ENCODE data around the gene KIF6.

KIF6 gene

DNA sequence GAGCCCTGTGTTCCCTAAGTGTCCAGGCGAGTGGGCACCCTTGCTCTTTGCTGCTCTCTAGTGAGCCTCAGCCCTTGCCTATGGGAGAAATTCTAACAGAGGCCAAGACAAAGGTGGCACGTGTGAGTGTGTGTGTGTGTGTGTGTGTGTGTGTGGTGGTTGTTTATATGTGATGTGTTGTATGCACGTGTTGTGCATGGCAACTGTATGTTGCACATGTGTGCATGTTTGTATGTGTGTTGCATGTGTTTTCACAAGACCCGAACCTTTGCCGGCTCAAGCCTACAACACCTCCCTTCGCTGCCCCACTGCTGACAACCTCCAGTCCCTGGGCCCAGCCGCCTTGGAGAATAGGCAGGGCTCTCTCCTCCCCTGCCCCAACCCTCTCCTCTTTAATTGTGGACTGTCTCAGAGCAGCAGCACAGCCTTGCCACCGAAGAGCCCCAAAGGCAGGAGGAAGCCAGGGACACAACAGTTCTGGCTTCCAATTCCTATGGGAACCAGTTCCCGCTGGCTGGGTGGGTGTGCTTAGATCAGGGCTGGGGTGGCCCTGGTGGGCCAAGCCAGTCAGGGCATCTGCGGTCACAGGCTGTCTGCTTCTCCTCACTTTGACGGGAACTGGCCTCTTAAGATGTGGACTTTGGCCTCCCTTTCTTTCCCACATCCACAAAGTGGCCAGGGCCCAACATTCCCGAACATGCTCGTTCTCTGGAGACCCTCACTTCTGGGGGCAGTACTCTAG, 405.4 kb downstream of the KIF6 start:
- no peak for DNase-seq (ENCODE audit: low read depth)
- H3K4me3 ChIP-seq (ENCODE audit: low read length): no peak overlapping the region
- TF ChIP-seq, protein P1, sequence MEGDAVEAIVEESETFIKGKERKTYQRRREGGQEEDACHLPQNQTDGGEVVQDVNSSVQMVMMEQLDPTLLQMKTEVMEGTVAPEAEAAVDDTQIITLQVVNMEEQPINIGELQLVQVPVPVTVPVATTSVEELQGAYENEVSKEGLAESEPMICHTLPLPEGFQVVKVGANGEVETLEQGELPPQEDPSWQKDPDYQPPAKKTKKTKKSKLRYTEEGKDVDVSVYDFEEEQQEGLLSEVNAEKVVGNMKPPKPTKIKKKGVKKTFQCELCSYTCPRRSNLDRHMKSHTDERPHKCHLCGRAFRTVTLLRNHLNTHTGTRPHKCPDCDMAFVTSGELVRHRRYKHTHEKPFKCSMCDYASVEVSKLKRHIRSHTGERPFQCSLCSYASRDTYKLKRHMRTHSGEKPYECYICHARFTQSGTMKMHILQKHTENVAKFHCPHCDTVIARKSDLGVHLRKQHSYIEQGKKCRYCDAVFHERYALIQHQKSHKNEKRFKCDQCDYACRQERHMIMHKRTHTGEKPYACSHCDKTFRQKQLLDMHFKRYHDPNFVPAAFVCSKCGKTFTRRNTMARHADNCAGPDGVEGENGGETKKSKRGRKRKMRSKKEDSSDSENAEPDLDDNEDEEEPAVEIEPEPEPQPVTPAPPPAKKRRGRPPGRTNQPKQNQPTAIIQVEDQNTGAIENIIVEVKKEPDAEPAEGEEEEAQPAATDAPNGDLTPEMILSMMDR (conservative IDR thresholded peaks at IDR 0.05; ENCODE audit: low read depth, low read length): no peak

DNA sequence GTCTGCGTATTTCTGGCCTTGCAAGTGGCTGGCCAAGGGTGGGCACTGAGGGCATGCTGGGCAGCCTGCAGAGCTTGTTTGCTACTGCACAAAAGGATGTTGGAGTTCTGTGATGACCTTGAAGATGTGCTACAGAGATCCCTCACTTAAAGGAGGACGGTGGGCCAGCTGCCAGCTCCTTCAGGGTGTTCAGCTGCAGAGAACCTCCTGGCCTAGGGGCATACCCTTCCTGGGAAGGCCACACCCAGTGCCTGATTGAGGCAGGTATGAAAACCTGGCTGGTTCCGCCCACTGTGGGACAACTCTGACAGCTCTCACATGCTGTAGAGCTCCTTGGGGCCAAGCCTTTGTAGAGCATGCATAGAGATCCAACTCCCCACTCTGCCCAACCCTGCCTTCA, 408.0 kb downstream of the KIF6 start:
- TF ChIP-seq, protein P1 (conservative IDR thresholded peaks at IDR 0.05; ENCODE audit: low read depth, low read length): no peak
- no peak for DNase-seq (ENCODE audit: low read depth)

DNA sequence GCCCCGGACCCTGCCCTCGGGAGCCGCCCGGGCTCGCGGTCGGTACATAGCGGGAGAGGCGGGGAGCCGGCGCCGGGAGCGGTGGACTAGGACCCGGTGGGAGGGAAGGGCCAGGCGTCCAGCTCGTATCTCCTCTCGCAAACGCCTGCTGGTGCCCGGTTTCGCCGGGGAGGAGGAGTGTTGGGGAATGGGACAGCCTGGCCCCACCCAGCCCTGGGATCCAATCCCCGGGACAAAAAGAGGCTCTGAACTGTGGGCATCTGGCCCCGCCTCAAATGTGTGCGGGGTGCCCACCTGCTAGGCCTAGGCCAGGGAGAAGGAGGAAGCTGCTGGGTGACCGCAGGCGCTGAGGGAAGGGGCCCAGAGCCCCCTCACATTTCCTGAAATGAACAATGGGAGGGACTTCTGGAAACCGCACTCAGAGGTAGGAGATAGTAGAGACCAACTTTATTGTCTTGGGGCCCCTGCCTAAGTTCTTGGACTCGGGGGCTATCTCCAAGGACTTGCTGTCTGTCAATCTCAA, 410.9 kb downstream of the KIF6 start, which contains the start of gene KCNK17:
Gene KCNK17, minus strand, starts transcription at position 147 of the 523 bp plus-strand sequence. Its CDS starts 99 bp downstream, at position 48.
- no peak for DNase-seq (ENCODE audit: low read depth)
- H3K4me3 ChIP-seq (ENCODE audit: low read length): no peak within 1 kb of the TSS
- TF ChIP-seq, protein P1 (conservative IDR thresholded peaks at IDR 0.05; ENCODE audit: low read depth, low read length): no peak

More for the DNA sequence above, 408.0 kb downstream of the KIF6 start:
- H3K4me3 ChIP-seq (ENCODE audit: low read length): no peak overlapping the region

DNA sequence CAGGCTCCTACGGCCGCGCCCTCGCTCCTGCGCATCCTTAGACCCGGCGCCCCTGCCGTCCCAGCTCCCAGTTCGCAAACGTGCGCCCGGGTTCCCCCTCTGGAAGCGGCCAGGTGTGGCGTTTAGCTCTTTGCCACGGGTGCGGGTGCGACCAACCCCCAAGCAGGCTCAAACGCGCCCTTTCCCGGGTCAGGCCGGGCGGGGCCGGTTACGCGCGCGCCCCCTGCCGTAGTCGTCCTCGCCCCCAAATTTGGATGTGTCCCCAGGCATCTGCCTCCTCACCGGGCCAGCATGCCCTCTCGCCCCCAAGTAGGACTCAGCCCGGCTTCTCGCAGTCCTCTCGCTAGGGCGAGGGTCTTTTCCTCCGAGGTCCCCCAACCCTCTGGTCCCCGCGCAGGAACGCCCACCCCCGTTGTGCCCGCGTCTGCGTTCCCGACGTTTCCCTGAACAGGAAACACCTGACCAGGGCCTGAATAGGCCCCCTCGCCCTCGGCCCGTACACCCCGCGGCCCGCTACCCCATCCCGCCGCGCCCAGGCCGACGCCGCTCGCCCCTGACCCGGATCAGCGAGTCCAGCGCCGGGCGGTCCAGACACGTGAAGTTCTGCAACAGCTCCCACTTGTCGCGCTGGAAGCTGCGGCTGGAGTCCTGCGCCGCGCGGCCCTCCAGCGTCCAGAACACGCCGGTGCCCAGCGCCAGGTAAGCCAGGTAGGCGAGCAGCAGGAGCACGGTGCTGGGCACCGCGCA, 411.5 kb downstream of the KIF6 start:
- H3K4me3 ChIP-seq (ENCODE audit: low read length): no peak overlapping the region
- TF ChIP-seq, protein P1 (conservative IDR thresholded peaks at IDR 0.05; ENCODE audit: low read depth, low read length): no peak
- DNase-seq (ENCODE audit: low read depth): no peak

GRCh38 chr6:39312912-39313525, 412.2 kb downstream of the KIF6 start:
- no peak for DNase-seq (ENCODE audit: low read depth)

DNA sequence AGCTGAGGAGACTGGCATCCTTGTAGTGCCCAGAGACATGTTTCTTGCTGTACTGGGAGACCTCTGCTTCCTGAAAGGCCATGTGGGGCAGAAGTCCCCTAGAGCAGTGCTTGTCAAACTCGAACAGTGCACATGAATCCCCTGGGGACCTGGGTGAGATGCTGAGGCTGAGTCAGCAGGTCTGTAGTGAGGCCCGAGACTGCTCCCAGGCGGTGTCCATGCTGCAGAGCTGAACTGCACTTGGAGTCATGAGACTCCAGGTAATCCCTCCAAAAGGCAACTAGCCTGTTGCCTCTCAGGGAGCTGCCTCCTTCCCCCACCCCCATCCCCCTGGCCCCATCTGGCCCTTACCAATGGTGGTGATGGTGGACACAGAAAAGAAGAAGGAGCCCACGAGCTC, 414.7 kb downstream of the KIF6 start:
- no peak overlapping the region for H3K4me3 ChIP-seq (ENCODE audit: low read length)
- TF ChIP-seq, protein P1 (conservative IDR thresholded peaks at IDR 0.05; ENCODE audit: low read depth, low read length): no peak
- no peak for DNase-seq (ENCODE audit: low read depth)

More at GRCh38 chr6:39312912-39313525, 412.2 kb downstream of the KIF6 start:
- no peak overlapping the region for H3K4me3 ChIP-seq (ENCODE audit: low read length)
- TF ChIP-seq, protein P1 (conservative IDR thresholded peaks at IDR 0.05; ENCODE audit: low read depth, low read length): no peak
